ENCODE data around the gene VANGL2. TPM values are rescaled to one million over a fixed set of nuclear protein-coding genes. Genes with fewer than 3 reads are reported as not detected.

Gene VANGL2
- total and polyA plus RNA-seq, 2 of the 4 experiments (the other 2 are of a cell fraction): 0.36 to 3.6 TPM

DNA sequence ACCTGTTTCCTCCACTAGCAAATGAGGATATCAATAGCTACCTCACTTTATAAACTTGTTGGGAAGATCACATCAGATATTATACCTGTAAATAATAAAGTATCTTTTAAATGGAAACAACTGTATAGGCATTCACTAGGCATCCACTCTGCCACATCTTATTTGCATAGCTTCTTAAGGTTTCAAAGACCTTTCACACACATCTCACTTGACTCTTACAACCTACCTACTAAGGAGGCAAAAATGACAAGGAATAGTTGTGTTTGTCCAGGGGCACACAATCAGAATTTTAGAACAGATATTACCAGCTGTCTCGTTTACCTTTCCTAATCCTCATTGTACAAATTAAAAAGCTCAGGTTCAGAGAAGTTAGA lies 51.5 kb downstream of the VANGL2 start:
- Histone ChIP-seq H3K9me3 (ENCODE audit: control insufficient read depth, insufficient read depth, low read length) (no peaks in the 10 kb centered on the region), H2AK9ac (replicated peaks; ENCODE audit: low read depth, low read length, poor library complexity) (no peak overlapping the region), H3K4ac (ENCODE audit: low read depth, low read length) (no peak overlapping the region), H3K79me1 (ENCODE audit: low read depth in 1 of 2, low read length in 2 of 2) (no peaks in the 10 kb centered on the region), H3K36me3 (ENCODE audit: control insufficient read depth, insufficient read depth, low read length) (no peaks in the 10 kb centered on the region), H4K5ac (ENCODE audit: low read depth, low read length) (no peak overlapping the region), H2AFZ (replicated peaks; ENCODE audit: low read length, poor library complexity) (no peak overlapping the region), H2AK5ac (ENCODE audit: low read depth, low read length) (no peak overlapping the region), H3K14ac (replicated peaks; ENCODE audit: low read depth, low read length) (no peak overlapping the region), H4K91ac (ENCODE audit: insufficient read depth, low read depth, low read length) (no peak overlapping the region), H3K4me1 (ENCODE audit: control insufficient read depth, insufficient read depth, low read length) (no peaks in the 10 kb centered on the region), H4K20me1 (ENCODE audit: insufficient read depth, low read length) (no peaks in the 10 kb centered on the region), H3K4me2 (ENCODE audit: low read depth, low read length) (no peak overlapping the region), H3K9me1 (ENCODE audit: insufficient read depth, low read length) (no peaks in the 10 kb centered on the region), H2BK120ac (ENCODE audit: low read depth, low read length) (no peak overlapping the region), H3K23ac (ENCODE audit: low read depth, low read length) (no peak overlapping the region), H3K27me3 (ENCODE audit: control insufficient read depth, insufficient read depth, low read length) (no peaks in the 10 kb centered on the region), H3K18ac (ENCODE audit: low read depth, low read length) (no peak overlapping the region), H2BK20ac (ENCODE audit: low read depth, low read length) (no peak overlapping the region), H3K9ac (ENCODE audit: low read depth, low read length) (no peak overlapping the region), H2BK15ac (ENCODE audit: low read depth, low read length) (no peak overlapping the region), H4K8ac (ENCODE audit: low read depth in 2 of 2, low read length in 2 of 2) (no peak overlapping the region), H2BK5ac (ENCODE audit: low read depth, low read length, poor library complexity, severe bottlenecking) (no peak overlapping the region), H3K27ac (ENCODE audit: insufficient read depth, low read length) (no peak overlapping the region), H3K56ac (ENCODE audit: extremely low read depth, insufficient read depth, low read length) (no peak overlapping the region), H3K4me3 (ENCODE audit: insufficient read depth, low read depth, low read length) (no peak overlapping the region)
- POLR2A ChIA-PET (ENCODE audit: unreplicated experiment): no interaction called here
- no CpG with 5 or more reads among the region's 1 CpG for WGBS, 2 experiments (ENCODE audit: extremely low coverage in 2 of 2, insufficient read length in 1 of 2)
- TF ChIP-seq, protein P1, sequence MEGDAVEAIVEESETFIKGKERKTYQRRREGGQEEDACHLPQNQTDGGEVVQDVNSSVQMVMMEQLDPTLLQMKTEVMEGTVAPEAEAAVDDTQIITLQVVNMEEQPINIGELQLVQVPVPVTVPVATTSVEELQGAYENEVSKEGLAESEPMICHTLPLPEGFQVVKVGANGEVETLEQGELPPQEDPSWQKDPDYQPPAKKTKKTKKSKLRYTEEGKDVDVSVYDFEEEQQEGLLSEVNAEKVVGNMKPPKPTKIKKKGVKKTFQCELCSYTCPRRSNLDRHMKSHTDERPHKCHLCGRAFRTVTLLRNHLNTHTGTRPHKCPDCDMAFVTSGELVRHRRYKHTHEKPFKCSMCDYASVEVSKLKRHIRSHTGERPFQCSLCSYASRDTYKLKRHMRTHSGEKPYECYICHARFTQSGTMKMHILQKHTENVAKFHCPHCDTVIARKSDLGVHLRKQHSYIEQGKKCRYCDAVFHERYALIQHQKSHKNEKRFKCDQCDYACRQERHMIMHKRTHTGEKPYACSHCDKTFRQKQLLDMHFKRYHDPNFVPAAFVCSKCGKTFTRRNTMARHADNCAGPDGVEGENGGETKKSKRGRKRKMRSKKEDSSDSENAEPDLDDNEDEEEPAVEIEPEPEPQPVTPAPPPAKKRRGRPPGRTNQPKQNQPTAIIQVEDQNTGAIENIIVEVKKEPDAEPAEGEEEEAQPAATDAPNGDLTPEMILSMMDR (conservative IDR thresholded peaks at IDR 0.05; ENCODE audit: low read depth, low read length): no peak
- no peak for TF ChIP-seq CEBPB (IDR thresholded peaks at IDR 0.05; ENCODE audit: low read depth, low read length)
- no peak for TF ChIP-seq MAFK (IDR thresholded peaks at IDR 0.05; ENCODE audit: low read depth, low read length)
- TF ChIP-seq RAD21 (IDR thresholded peaks at IDR 0.05; ENCODE audit: low read length): no peak
- TF ChIP-seq, protein P2, sequence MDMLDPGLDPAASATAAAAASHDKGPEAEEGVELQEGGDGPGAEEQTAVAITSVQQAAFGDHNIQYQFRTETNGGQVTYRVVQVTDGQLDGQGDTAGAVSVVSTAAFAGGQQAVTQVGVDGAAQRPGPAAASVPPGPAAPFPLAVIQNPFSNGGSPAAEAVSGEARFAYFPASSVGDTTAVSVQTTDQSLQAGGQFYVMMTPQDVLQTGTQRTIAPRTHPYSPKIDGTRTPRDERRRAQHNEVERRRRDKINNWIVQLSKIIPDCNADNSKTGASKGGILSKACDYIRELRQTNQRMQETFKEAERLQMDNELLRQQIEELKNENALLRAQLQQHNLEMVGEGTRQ (IDR thresholded peaks at IDR 0.05; ENCODE audit: low read depth, low read length): no peak
- CTCF ChIA-PET: no interaction called here
- dilution Hi-C loops (cut with HindIII; ENCODE audit: low sequenced_read_pairs, unreplicated experiment): no loop called here
- in situ Hi-C loops (cut with MboI; ENCODE audit: low sequenced_read_pairs): no loop called here
- no TSS peak for BruUV-seq (replicated peaks)
- ATAC-seq (ENCODE audit: low read depth) (no peak), DNase-seq (no peak)
- intact Hi-C loops (cut with micrococcal nuclease): no loop called here

All from IMR-90 (cell line).